ENCODE data around the gene ACACA.

DNA sequence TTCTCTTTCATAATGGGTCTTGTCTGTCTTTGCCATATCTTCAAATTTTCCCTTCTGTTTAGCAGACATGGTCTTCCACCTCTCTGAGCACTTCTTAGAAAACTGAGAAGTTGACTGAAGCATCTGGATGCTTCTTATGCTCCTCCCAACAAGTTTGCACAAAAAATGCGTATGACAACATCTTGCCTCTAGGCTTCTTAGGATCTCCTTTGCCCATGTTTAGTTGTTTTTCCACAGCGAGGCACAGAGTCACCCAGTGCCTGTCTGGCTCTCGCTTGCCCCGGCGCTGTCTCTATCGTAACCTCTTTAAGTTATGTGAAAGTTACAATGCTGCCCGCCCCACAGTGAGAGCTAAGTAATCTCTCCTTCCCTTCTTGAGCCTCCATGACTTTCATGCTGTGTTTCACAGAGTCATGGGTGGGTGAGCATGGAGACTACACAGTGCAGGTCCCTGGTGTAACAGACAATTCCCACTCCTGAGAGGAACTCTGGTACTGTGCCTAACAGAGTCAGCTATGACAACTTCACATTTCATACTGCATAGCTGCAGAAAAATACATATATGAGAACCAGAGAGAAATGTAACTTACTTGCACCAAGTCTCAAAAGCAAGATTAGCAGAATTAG, 262.4 kb downstream of the ACACA start:
- no peak for TF ChIP-seq EZH2 (IDR thresholded peaks at IDR 0.05; ENCODE audit: low read length, unreplicated experiment)
- TF ChIP-seq, protein P1, sequence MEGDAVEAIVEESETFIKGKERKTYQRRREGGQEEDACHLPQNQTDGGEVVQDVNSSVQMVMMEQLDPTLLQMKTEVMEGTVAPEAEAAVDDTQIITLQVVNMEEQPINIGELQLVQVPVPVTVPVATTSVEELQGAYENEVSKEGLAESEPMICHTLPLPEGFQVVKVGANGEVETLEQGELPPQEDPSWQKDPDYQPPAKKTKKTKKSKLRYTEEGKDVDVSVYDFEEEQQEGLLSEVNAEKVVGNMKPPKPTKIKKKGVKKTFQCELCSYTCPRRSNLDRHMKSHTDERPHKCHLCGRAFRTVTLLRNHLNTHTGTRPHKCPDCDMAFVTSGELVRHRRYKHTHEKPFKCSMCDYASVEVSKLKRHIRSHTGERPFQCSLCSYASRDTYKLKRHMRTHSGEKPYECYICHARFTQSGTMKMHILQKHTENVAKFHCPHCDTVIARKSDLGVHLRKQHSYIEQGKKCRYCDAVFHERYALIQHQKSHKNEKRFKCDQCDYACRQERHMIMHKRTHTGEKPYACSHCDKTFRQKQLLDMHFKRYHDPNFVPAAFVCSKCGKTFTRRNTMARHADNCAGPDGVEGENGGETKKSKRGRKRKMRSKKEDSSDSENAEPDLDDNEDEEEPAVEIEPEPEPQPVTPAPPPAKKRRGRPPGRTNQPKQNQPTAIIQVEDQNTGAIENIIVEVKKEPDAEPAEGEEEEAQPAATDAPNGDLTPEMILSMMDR (conservative IDR thresholded peaks at IDR 0.05; ENCODE audit: low read depth, low read length), result no peak
